Measurements from ENCODE around the gene PRDM16. TPM values are rescaled to one million over a fixed set of nuclear protein-coding genes. Genes with fewer than 3 reads are reported as not detected.

Gene PRDM16
- polyA plus RNA-seq, 2 donors: 0.15 to 0.28 TPM

GRCh38 chr1:3188150-3188971, 119.4 kb downstream of the PRDM16 start:
- Histone ChIP-seq H3K4me3 (ENCODE audit: low read depth in 1 of 2, low read length in 2 of 2) (no peak overlapping the region), H3K4me1 (ENCODE audit: control insufficient read depth in 2 of 2, insufficient read depth in 2 of 2, low read length in 1 of 2) (peaks cover 0 to 8% of the 10 kb centered on the region in 2 donors), H3K27me3 (ENCODE audit: control insufficient read depth in 1 of 2, insufficient read depth in 2 of 2, low read length in 2 of 2) (no peaks in the 10 kb centered on the region), H3K27ac (ENCODE audit: low read depth in 2 of 2, low read length in 1 of 2) (no peak overlapping the region), H3K9me3 (ENCODE audit: control insufficient read depth in 2 of 2, insufficient read depth in 1 of 2, low read depth in 1 of 2, low read length in 1 of 2) (no peaks in the 10 kb centered on the region), H3K36me3 (ENCODE audit: control insufficient read depth in 2 of 2, insufficient read depth in 2 of 2, low read length in 1 of 2) (no peaks in the 10 kb centered on the region)
- WGBS, 2 donors: 50 to 51% methylated on average over 34 of the region's 34 CpGs

- H3K9me3 ChIP-seq (ENCODE audit: control insufficient read depth in 2 of 2, insufficient read depth in 1 of 2, low read depth in 1 of 2, low read length in 1 of 2): no peaks in the 10 kb centered on the region
- H3K4me3 ChIP-seq (ENCODE audit: low read depth in 1 of 2, low read length in 2 of 2): no peak overlapping the region
- no peak overlapping the region for H3K27ac ChIP-seq (ENCODE audit: low read depth in 2 of 2, low read length in 1 of 2)
- H3K27me3 ChIP-seq (ENCODE audit: control insufficient read depth in 1 of 2, insufficient read depth in 2 of 2, low read length in 2 of 2): no peaks in the 10 kb centered on the region
- H3K36me3 ChIP-seq (ENCODE audit: control insufficient read depth in 2 of 2, insufficient read depth in 2 of 2, low read length in 1 of 2): no peaks in the 10 kb centered on the region
- H3K4me1 ChIP-seq (ENCODE audit: control insufficient read depth in 2 of 2, insufficient read depth in 2 of 2, low read length in 1 of 2): peaks cover 0 to 8% of the 10 kb centered on the region in 2 donors
- 80 to 82% methylated on average over 32 of the region's 32 CpGs for WGBS, 2 donors
Measured at GRCh38 chr1:3190256-3191041, 121.4 kb downstream of the PRDM16 start.

- H3K36me3 ChIP-seq (ENCODE audit: control insufficient read depth in 2 of 2, insufficient read depth in 2 of 2, low read length in 1 of 2): no peaks in the 10 kb centered on the region
- WGBS, 2 donors: 68 to 86% methylated on average over 6 of the region's 6 CpGs
- H3K4me1 ChIP-seq (ENCODE audit: control insufficient read depth in 2 of 2, insufficient read depth in 2 of 2, low read length in 1 of 2): no peaks in the 10 kb centered on the region
- no peaks in the 10 kb centered on the region for H3K9me3 ChIP-seq (ENCODE audit: control insufficient read depth in 2 of 2, insufficient read depth in 1 of 2, low read depth in 1 of 2, low read length in 1 of 2)
- no peak overlapping the region for H3K27ac ChIP-seq (ENCODE audit: low read depth in 2 of 2, low read length in 1 of 2)
- H3K27me3 ChIP-seq (ENCODE audit: control insufficient read depth in 1 of 2, insufficient read depth in 2 of 2, low read length in 2 of 2): no peaks in the 10 kb centered on the region
- H3K4me3 ChIP-seq (ENCODE audit: low read depth in 1 of 2, low read length in 2 of 2): no peak overlapping the region
Measured at GRCh38 chr1:3192361-3192760, 123.4 kb downstream of the PRDM16 start.

GRCh38 chr1:3192825-3193224, 123.8 kb downstream of the PRDM16 start:
- Histone ChIP-seq H3K27ac (ENCODE audit: low read depth in 2 of 2, low read length in 1 of 2) (no peak overlapping the region), H3K4me1 (ENCODE audit: control insufficient read depth in 2 of 2, insufficient read depth in 2 of 2, low read length in 1 of 2) (no peaks in the 10 kb centered on the region), H3K9me3 (ENCODE audit: control insufficient read depth in 2 of 2, insufficient read depth in 1 of 2, low read depth in 1 of 2, low read length in 1 of 2) (no peaks in the 10 kb centered on the region), H3K27me3 (ENCODE audit: control insufficient read depth in 1 of 2, insufficient read depth in 2 of 2, low read length in 2 of 2) (no peaks in the 10 kb centered on the region), H3K4me3 (ENCODE audit: low read depth in 1 of 2, low read length in 2 of 2) (no peak overlapping the region), H3K36me3 (ENCODE audit: control insufficient read depth in 2 of 2, insufficient read depth in 2 of 2, low read length in 1 of 2) (no peaks in the 10 kb centered on the region)
- WGBS, 2 donors: 80 to 93% methylated on average over 17 to 18 of the region's 18 CpGs

GRCh38 chr1:3193811-3194210, 124.8 kb downstream of the PRDM16 start:
- H3K27ac ChIP-seq (ENCODE audit: low read depth in 2 of 2, low read length in 1 of 2): no peak overlapping the region
- no peaks in the 10 kb centered on the region for H3K27me3 ChIP-seq (ENCODE audit: control insufficient read depth in 1 of 2, insufficient read depth in 2 of 2, low read length in 2 of 2)
- no peak overlapping the region for H3K4me3 ChIP-seq (ENCODE audit: low read depth in 1 of 2, low read length in 2 of 2)
- H3K9me3 ChIP-seq (ENCODE audit: control insufficient read depth in 2 of 2, insufficient read depth in 1 of 2, low read depth in 1 of 2, low read length in 1 of 2): no peaks in the 10 kb centered on the region
- H3K4me1 ChIP-seq (ENCODE audit: control insufficient read depth in 2 of 2, insufficient read depth in 2 of 2, low read length in 1 of 2): no peaks in the 10 kb centered on the region
- 73% methylated on average over 11 of the region's 11 CpGs for WGBS, 2 donors
- H3K36me3 ChIP-seq (ENCODE audit: control insufficient read depth in 2 of 2, insufficient read depth in 2 of 2, low read length in 1 of 2): no peaks in the 10 kb centered on the region

- WGBS, 2 donors: 84 to 86% methylated on average over 38 of the region's 38 CpGs
- peak overlapping the region in 1 of 2 donors; percentile 4 for H3K27ac ChIP-seq (ENCODE audit: low read depth in 2 of 2, low read length in 1 of 2)
Measured at GRCh38 chr1:3194760-3195479, 125.9 kb downstream of the PRDM16 start.

GRCh38 chr1:3195480-3195815, 126.4 kb downstream of the PRDM16 start:
- 73 to 78% methylated on average over 10 of the region's 10 CpGs for WGBS, 2 donors
- Histone ChIP-seq H3K4me3 (ENCODE audit: low read depth in 1 of 2, low read length in 2 of 2) (no peak overlapping the region), H3K27me3 (ENCODE audit: control insufficient read depth in 1 of 2, insufficient read depth in 2 of 2, low read length in 2 of 2) (no peaks in the 10 kb centered on the region), H3K9me3 (ENCODE audit: control insufficient read depth in 2 of 2, insufficient read depth in 1 of 2, low read depth in 1 of 2, low read length in 1 of 2) (no peaks in the 10 kb centered on the region), H3K27ac (ENCODE audit: low read depth in 2 of 2, low read length in 1 of 2) (no peak overlapping the region), H3K4me1 (ENCODE audit: control insufficient read depth in 2 of 2, insufficient read depth in 2 of 2, low read length in 1 of 2) (no peaks in the 10 kb centered on the region), H3K36me3 (ENCODE audit: control insufficient read depth in 2 of 2, insufficient read depth in 2 of 2, low read length in 1 of 2) (no peaks in the 10 kb centered on the region)

More at GRCh38 chr1:3194760-3195479, 125.9 kb downstream of the PRDM16 start:
- no peaks in the 10 kb centered on the region for H3K27me3 ChIP-seq (ENCODE audit: control insufficient read depth in 1 of 2, insufficient read depth in 2 of 2, low read length in 2 of 2)
- H3K9me3 ChIP-seq (ENCODE audit: control insufficient read depth in 2 of 2, insufficient read depth in 1 of 2, low read depth in 1 of 2, low read length in 1 of 2): no peaks in the 10 kb centered on the region
- no peak overlapping the region for H3K4me3 ChIP-seq (ENCODE audit: low read depth in 1 of 2, low read length in 2 of 2)
- H3K4me1 ChIP-seq (ENCODE audit: control insufficient read depth in 2 of 2, insufficient read depth in 2 of 2, low read length in 1 of 2): no peaks in the 10 kb centered on the region
- H3K36me3 ChIP-seq (ENCODE audit: control insufficient read depth in 2 of 2, insufficient read depth in 2 of 2, low read length in 1 of 2): no peaks in the 10 kb centered on the region

GRCh38 chr1:3195966-3196515, 127.0 kb downstream of the PRDM16 start:
- Histone ChIP-seq H3K27me3 (ENCODE audit: control insufficient read depth in 1 of 2, insufficient read depth in 2 of 2, low read length in 2 of 2) (no peaks in the 10 kb centered on the region), H3K4me3 (ENCODE audit: low read depth in 1 of 2, low read length in 2 of 2) (no peak overlapping the region), H3K4me1 (ENCODE audit: control insufficient read depth in 2 of 2, insufficient read depth in 2 of 2, low read length in 1 of 2) (no peaks in the 10 kb centered on the region), H3K9me3 (ENCODE audit: control insufficient read depth in 2 of 2, insufficient read depth in 1 of 2, low read depth in 1 of 2, low read length in 1 of 2) (no peaks in the 10 kb centered on the region), H3K27ac (ENCODE audit: low read depth in 2 of 2, low read length in 1 of 2) (no peak overlapping the region), H3K36me3 (ENCODE audit: control insufficient read depth in 2 of 2, insufficient read depth in 2 of 2, low read length in 1 of 2) (no peaks in the 10 kb centered on the region)
- WGBS, 2 donors: 56 to 69% methylated on average over 10 of the region's 10 CpGs

- H3K27ac ChIP-seq (ENCODE audit: low read depth in 2 of 2, low read length in 1 of 2): no peak overlapping the region
Measured at GRCh38 chr1:3196577-3197245, 127.7 kb downstream of the PRDM16 start.

More at GRCh38 chr1:3196577-3197245, 127.7 kb downstream of the PRDM16 start:
- Histone ChIP-seq H3K27me3 (ENCODE audit: control insufficient read depth in 1 of 2, insufficient read depth in 2 of 2, low read length in 2 of 2) (no peaks in the 10 kb centered on the region), H3K4me1 (ENCODE audit: control insufficient read depth in 2 of 2, insufficient read depth in 2 of 2, low read length in 1 of 2) (no peaks in the 10 kb centered on the region), H3K9me3 (ENCODE audit: control insufficient read depth in 2 of 2, insufficient read depth in 1 of 2, low read depth in 1 of 2, low read length in 1 of 2) (no peaks in the 10 kb centered on the region), H3K36me3 (ENCODE audit: control insufficient read depth in 2 of 2, insufficient read depth in 2 of 2, low read length in 1 of 2) (no peaks in the 10 kb centered on the region), H3K4me3 (ENCODE audit: low read depth in 1 of 2, low read length in 2 of 2) (no peak overlapping the region)
- 81 to 86% methylated on average over 17 of the region's 17 CpGs for WGBS, 2 donors

Measured in esophagus (tissue), 2 donors.